Measurements from ENCODE around the gene RUFY3. TPM values are rescaled to one million over a fixed set of nuclear protein-coding genes. Genes with fewer than 3 reads are reported as not detected.

The RUFY3 gene
- total and polyA plus RNA-seq, 4 donors, result 137 to 279 (median 199) TPM

DNA sequence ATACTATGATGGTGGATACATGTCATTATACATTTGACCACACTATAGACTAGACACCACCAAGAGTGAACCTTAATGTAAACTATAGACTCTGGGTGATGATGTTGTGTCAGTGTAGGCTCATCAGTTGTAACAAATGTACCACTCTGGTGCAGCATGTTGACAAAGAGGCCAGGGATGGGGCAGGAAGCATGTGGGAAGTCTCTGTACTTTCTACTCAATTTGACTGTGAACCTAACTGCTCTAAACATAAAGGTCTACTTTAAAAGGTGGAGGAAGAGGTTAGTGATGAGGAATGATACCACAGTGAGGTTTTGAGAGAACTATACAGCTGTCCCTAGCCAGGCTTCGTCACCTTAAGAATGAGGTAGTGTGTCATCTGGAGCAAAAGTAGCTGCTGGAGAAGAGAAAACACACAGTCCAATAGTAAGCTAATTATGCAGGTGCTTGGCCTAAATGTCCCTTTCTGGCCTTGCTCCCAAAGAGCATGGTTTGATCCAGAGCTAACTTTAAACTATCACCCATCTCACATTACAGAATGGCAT lies 79.6 kb downstream of the RUFY3 start:
- Histone ChIP-seq H3K27me3 (ENCODE audit: control insufficient read depth, insufficient read depth, low read length) (no peaks in the 10 kb centered on the region), H3K27ac (ENCODE audit: low read depth, low read length) (no peak overlapping the region), H3K36me3 (ENCODE audit: control insufficient read depth, insufficient read depth, low read length) (peaks cover 22% of the 10 kb centered on the region), H3K9me3 (ENCODE audit: control insufficient read depth, insufficient read depth, low read length) (no peaks in the 10 kb centered on the region), H3K4me1 (ENCODE audit: control insufficient read depth, insufficient read depth, low read length) (no peaks in the 10 kb centered on the region), H3K4me3 (ENCODE audit: low read depth, low read length) (no peak overlapping the region)
- WGBS (ENCODE audit: insufficient coverage), result 67% methylated on average over 1 of the region's 1 CpG
- DNase-seq (ENCODE audit: low read depth in 4 of 6, low spot score in 6 of 6), result no peak

DNA sequence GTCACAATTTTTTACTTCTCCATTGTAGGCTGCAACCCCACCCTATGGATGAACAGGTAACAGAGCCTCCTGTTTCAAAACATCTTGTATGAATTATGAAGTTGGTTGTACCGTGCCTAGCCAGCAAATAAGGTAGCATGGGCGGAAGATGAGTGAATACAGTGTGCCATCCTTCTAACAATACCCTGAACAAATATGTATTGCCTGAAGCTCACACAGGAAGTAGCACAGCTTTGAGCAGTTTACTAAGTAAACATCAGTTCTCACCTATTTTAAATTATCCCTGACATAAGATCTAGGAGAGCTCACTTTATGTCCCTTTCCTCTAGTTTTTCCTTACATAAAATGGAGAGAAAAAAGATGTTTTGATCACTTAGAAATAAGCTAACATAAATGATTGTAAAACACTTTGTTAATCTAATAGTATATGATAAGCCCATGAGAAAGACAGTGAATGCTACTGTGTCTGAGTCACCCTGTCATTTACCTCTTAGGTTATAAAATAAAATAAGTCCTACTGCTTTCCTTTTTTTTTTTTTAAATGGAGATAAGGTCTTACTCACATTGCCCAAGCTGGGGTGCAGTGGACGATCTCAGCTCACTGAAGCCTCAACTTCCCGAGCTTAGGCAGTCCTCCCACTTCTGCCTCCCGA lies 81.3 kb downstream of the RUFY3 start:
- Histone ChIP-seq H3K9me3 (ENCODE audit: control insufficient read depth, insufficient read depth, low read length) (no peaks in the 10 kb centered on the region), H3K27ac (ENCODE audit: low read depth, low read length) (no peak overlapping the region), H3K4me1 (ENCODE audit: control insufficient read depth, insufficient read depth, low read length) (no peaks in the 10 kb centered on the region), H3K36me3 (ENCODE audit: control insufficient read depth, insufficient read depth, low read length) (peaks cover 22% of the 10 kb centered on the region), H3K4me3 (ENCODE audit: low read depth, low read length) (no peak overlapping the region), H3K27me3 (ENCODE audit: control insufficient read depth, insufficient read depth, low read length) (no peaks in the 10 kb centered on the region)
- DNase-seq (ENCODE audit: low read depth in 4 of 6, low spot score in 6 of 6), result no peak
- WGBS (ENCODE audit: insufficient coverage), result 91% methylated on average over 3 of the region's 5 CpGs

DNA sequence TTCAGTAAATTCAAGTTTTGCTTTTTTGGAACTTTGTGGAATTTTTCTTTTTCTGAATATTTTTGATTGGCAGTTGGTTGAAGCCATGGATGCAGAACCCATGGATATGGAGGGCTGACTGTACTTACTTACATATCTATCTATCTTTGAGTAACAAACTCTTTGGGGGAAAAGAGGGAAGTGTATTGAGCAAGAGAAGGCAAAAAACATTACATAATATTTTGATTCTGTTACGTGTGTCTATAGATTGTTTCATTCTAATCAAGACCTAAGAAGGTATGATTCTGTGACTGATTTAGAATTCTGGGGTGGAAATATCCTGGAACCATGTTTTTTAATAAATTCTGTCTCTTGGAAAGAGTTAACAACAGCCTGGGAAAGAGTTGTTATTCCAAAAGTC lies 86.4 kb downstream of the RUFY3 start:
- Histone ChIP-seq H3K36me3 (ENCODE audit: control insufficient read depth, insufficient read depth, low read length) (peaks cover 5% of the 10 kb centered on the region), H3K4me3 (ENCODE audit: low read depth, low read length) (no peak overlapping the region), H3K4me1 (ENCODE audit: control insufficient read depth, insufficient read depth, low read length) (no peaks in the 10 kb centered on the region), H3K27me3 (ENCODE audit: control insufficient read depth, insufficient read depth, low read length) (no peaks in the 10 kb centered on the region), H3K27ac (ENCODE audit: low read depth, low read length) (no peak overlapping the region), H3K9me3 (ENCODE audit: control insufficient read depth, insufficient read depth, low read length) (no peaks in the 10 kb centered on the region)
- DNase-seq (ENCODE audit: low read depth in 4 of 6, low spot score in 6 of 6), result no peak
- WGBS (ENCODE audit: insufficient coverage), result no CpG with 5 or more reads among the region's 1 CpG

DNA sequence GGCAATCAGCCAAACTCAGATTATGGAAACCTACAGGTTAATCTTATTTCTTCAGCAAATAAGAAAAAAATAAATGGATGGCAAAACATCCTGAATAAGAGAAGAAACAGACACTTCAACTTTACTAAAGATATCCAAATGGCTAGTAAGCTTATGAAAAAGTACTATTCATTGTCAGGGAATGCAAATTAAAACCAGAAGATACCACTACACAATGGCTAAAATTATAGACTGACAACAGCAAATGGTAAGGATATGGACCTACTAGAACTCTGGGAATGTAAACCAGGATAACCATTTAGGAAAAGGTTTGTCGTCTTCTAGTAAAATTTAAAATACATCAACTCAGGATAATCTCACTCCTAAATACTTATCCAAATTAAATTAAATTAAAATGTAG lies 93.6 kb downstream of the RUFY3 start:
- Histone ChIP-seq H3K4me3 (ENCODE audit: low read depth, low read length) (no peak overlapping the region), H3K36me3 (ENCODE audit: control insufficient read depth, insufficient read depth, low read length) (peaks cover 10% of the 10 kb centered on the region), H3K4me1 (ENCODE audit: control insufficient read depth, insufficient read depth, low read length) (no peaks in the 10 kb centered on the region), H3K27me3 (ENCODE audit: control insufficient read depth, insufficient read depth, low read length) (no peaks in the 10 kb centered on the region), H3K9me3 (ENCODE audit: control insufficient read depth, insufficient read depth, low read length) (peaks cover 2% of the 10 kb centered on the region), H3K27ac (ENCODE audit: low read depth, low read length) (no peak overlapping the region)
- WGBS (ENCODE audit: insufficient coverage), result no CpG with 5 or more reads among the region's 1 CpG
- DNase-seq (ENCODE audit: low read depth in 4 of 6, low spot score in 6 of 6), result no peak

DNA sequence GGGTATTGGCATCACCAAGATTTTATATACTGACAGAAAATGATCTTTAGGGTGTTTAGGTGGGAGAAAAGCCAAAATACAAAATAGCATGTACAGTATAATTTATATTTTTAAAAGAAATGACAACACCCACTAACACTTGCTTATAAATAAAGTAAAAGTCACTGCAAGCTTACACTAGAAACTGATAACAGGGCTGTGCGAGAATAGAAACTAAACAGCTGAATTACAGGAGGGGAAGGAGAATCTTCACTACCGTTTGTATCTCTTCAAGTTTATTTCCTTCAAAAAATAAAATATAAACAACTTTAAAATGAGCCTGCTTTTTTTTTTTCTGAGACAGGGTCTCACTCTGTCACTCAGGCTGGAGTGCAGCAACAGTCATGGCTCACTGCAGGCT lies 95.1 kb downstream of the RUFY3 start:
- no peak for DNase-seq (ENCODE audit: low read depth in 4 of 6, low spot score in 6 of 6)
- Histone ChIP-seq H3K4me3 (ENCODE audit: low read depth, low read length) (no peak overlapping the region), H3K4me1 (ENCODE audit: control insufficient read depth, insufficient read depth, low read length) (no peaks in the 10 kb centered on the region), H3K27ac (ENCODE audit: low read depth, low read length) (no peak overlapping the region), H3K9me3 (ENCODE audit: control insufficient read depth, insufficient read depth, low read length) (peaks cover 2% of the 10 kb centered on the region), H3K27me3 (ENCODE audit: control insufficient read depth, insufficient read depth, low read length) (no peaks in the 10 kb centered on the region), H3K36me3 (ENCODE audit: control insufficient read depth, insufficient read depth, low read length) (peaks cover 20% of the 10 kb centered on the region)
- WGBS (ENCODE audit: insufficient coverage), result no CpG with 5 or more reads among the region's 2 CpGs

DNA sequence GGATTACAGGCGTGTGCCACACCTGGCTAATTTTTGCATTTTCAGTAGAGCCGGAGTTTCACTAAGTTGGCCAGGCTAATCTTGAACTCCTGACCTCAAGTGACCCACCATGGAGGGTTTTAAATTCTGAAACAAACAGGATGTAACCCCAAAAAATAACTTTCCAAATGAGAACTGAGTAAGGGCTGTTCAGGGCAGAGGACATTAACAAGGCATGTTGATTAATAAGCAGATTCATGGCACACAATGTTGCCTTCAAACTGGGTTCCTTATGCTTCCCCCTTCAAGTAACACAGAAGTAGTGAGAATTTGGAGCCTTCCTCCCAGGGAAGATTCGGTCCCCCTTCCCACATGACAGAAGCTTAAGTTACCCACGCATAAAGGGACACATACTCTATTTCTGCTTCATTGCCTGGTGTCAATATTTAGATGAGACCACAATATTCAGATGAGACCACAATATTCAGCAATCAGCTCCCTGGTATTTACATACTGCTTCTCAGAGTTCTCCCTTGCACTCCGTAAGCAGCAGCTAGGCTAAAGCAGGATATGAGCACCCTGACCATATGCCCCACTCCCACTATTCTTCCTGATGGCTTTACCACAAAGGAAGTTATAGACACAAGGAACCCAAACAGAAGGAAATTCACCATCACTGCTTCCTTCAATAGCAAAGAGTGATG lies 96.5 kb downstream of the RUFY3 start:
- WGBS (ENCODE audit: insufficient coverage), result 93% methylated on average over 4 of the region's 5 CpGs

DNA sequence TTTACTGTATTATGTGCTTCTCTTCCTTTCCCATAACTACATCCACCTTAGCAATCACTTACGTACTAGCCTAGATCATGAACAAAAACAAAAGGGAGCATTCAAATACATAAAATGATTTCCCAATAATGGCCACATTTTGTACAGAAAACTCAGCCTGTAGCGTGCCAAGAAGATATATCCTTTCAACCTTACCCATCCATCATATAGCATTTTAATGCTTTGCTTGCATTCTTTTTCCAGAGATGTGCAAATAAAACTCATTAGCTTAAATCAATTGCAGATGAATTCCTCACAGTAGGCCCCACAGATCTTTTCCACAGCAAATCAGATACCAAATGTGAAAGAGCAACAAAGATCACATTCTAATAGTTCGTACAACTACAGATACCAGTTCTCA lies 97.2 kb downstream of the RUFY3 start:
- Histone ChIP-seq H3K27ac (ENCODE audit: low read depth, low read length) (no peak overlapping the region), H3K36me3 (ENCODE audit: control insufficient read depth, insufficient read depth, low read length) (peaks cover 36% of the 10 kb centered on the region), H3K4me3 (ENCODE audit: low read depth, low read length) (no peak overlapping the region), H3K4me1 (ENCODE audit: control insufficient read depth, insufficient read depth, low read length) (no peaks in the 10 kb centered on the region), H3K27me3 (ENCODE audit: control insufficient read depth, insufficient read depth, low read length) (no peaks in the 10 kb centered on the region), H3K9me3 (ENCODE audit: control insufficient read depth, insufficient read depth, low read length) (peaks cover 2% of the 10 kb centered on the region)
- DNase-seq (ENCODE audit: low read depth in 4 of 6, low spot score in 6 of 6), result no peak
- WGBS (ENCODE audit: insufficient coverage), result 89% methylated on average over 2 of the region's 3 CpGs

More for the DNA sequence above, 96.5 kb downstream of the RUFY3 start:
- Histone ChIP-seq H3K27ac (ENCODE audit: low read depth, low read length) (no peak overlapping the region), H3K4me1 (ENCODE audit: control insufficient read depth, insufficient read depth, low read length) (no peaks in the 10 kb centered on the region), H3K4me3 (ENCODE audit: low read depth, low read length) (no peak overlapping the region), H3K36me3 (ENCODE audit: control insufficient read depth, insufficient read depth, low read length) (peaks cover 31% of the 10 kb centered on the region), H3K9me3 (ENCODE audit: control insufficient read depth, insufficient read depth, low read length) (peaks cover 2% of the 10 kb centered on the region), H3K27me3 (ENCODE audit: control insufficient read depth, insufficient read depth, low read length) (no peaks in the 10 kb centered on the region)
- no peak for DNase-seq (ENCODE audit: low read depth in 4 of 6, low spot score in 6 of 6)

DNA sequence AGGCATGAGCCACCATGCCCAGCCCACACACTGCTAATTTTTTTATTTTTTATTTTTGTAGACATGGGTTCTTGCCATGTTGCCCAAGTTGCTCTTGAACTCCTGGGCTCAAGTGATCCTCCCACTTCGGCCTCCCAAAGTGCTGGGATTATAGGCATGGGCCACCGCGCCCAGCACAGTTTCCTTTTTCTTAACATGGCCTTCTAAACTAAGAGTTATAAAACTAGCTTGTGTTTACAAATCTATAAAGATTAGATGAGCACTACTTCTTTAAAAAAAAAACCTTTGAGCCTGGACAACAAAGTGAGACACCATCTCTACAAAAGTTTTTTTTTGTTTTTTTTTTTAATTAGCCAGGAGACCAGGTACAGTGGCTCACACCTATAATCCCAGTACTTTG lies 107.3 kb downstream of the RUFY3 start:
- no peaks in the 10 kb centered on the region for H3K9me3 ChIP-seq (ENCODE audit: control insufficient read depth, insufficient read depth, low read length)
- no peaks in the 10 kb centered on the region for H3K27me3 ChIP-seq (ENCODE audit: control insufficient read depth, insufficient read depth, low read length)
- no peak overlapping the region for H3K27ac ChIP-seq (ENCODE audit: low read depth, low read length)
- H3K4me1 ChIP-seq (ENCODE audit: control insufficient read depth, insufficient read depth, low read length), result no peaks in the 10 kb centered on the region
- H3K4me3 ChIP-seq (ENCODE audit: low read depth, low read length), result no peak overlapping the region
- peaks cover 60% of the 10 kb centered on the region for H3K36me3 ChIP-seq (ENCODE audit: control insufficient read depth, insufficient read depth, low read length)
- DNase-seq (ENCODE audit: low read depth in 4 of 6, low spot score in 6 of 6), result no peak
- 100% methylated on average over 1 of the region's 3 CpGs for WGBS (ENCODE audit: insufficient coverage)

DNA sequence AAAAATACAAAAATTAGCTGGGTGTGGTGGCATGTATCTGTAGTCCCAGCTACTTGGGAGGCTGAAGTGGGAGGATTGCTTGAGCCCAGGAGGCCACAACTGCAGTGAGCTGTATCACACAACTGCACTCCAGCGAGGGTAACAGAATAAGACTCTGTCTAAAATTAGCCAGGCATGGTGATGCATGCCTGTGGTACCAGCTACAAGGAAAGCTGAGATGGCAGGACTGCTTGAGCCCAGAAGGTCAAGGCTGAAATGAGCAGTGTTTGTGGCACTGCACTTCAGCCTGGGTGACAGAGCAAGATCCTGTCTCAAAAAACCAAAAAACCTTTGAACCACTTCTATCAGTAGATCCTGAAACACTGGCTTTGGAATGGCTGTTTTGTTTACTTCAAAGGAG lies 107.7 kb downstream of the RUFY3 start:
- H3K27ac ChIP-seq (ENCODE audit: low read depth, low read length), result no peak overlapping the region
- no peak for DNase-seq (ENCODE audit: low read depth in 4 of 6, low spot score in 6 of 6)
- WGBS (ENCODE audit: insufficient coverage), result 100% methylated on average over 1 of the region's 1 CpG
- no peaks in the 10 kb centered on the region for H3K4me1 ChIP-seq (ENCODE audit: control insufficient read depth, insufficient read depth, low read length)
- H3K4me3 ChIP-seq (ENCODE audit: low read depth, low read length), result no peak overlapping the region
- no peaks in the 10 kb centered on the region for H3K9me3 ChIP-seq (ENCODE audit: control insufficient read depth, insufficient read depth, low read length)
- H3K36me3 ChIP-seq (ENCODE audit: control insufficient read depth, insufficient read depth, low read length), result peaks cover 58% of the 10 kb centered on the region
- no peaks in the 10 kb centered on the region for H3K27me3 ChIP-seq (ENCODE audit: control insufficient read depth, insufficient read depth, low read length)

DNA sequence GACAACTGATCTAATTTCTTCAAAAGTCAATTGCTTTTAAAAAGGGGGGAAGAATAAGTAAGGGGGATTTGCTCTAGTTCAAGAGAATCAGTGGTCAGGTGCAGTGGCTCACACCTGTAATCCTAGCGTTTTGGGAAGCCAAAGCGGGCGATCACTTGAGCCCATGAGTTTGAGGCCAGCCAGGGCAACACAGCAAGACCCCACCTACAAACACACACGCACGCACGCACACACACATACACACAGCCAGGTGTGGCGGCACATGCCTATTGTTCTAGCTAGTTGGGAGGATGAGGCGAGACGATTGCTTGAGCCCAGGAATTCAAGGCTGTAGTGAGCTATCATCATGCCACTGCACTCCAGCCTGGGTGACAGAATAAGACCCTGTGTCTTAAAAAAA lies 108.3 kb downstream of the RUFY3 start:
- Histone ChIP-seq H3K4me1 (ENCODE audit: control insufficient read depth, insufficient read depth, low read length) (no peaks in the 10 kb centered on the region), H3K9me3 (ENCODE audit: control insufficient read depth, insufficient read depth, low read length) (no peaks in the 10 kb centered on the region), H3K27me3 (ENCODE audit: control insufficient read depth, insufficient read depth, low read length) (no peaks in the 10 kb centered on the region), H3K4me3 (ENCODE audit: low read depth, low read length) (no peak overlapping the region), H3K36me3 (ENCODE audit: control insufficient read depth, insufficient read depth, low read length) (peaks cover 58% of the 10 kb centered on the region), H3K27ac (ENCODE audit: low read depth, low read length) (no peak overlapping the region)
- no peak for DNase-seq (ENCODE audit: low read depth in 4 of 6, low spot score in 6 of 6)
- 100% methylated on average over 1 of the region's 9 CpGs for WGBS (ENCODE audit: insufficient coverage)
